Measurements from ENCODE around the gene LCN12.

The LCN12 gene

DNA sequence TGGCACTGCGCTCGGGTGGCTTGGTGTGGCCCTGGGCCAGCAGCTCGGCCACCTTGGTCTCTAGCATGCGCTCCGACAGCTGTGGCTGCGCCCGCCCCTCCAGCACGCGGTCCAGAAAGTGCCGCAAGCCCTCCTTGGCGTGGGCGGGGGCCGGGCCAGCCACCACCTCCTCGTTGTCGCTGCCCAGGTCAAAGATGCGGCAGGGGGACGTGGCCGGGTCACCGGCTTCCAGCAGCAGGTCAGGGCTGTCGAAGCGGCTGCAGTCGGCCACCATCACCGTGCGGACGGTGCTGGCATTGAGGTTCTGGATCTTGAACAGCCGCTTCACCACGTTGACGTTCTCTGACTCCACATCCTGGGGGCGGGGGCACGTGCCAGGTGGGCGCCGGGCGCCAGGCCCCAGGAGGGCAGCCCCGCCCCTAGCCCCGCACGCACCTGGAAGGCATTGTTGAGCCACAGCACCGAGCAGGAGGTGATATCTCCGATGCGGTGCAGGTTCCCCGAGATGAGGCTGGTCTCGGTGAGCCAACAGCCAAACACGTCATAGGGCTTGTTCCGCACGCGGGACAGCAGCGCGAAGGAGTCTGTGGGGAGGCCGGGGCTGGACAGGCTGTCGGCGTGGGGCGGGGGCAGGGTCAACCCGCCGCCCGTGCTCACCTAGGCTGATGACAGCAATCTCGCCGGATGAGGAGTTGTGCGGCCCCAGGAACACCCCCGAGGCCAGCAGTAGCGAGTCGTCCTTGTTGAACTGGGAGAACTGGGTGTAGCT, 9.8 kb upstream of the LCN12 start:
- TF ChIP-seq, protein P1, sequence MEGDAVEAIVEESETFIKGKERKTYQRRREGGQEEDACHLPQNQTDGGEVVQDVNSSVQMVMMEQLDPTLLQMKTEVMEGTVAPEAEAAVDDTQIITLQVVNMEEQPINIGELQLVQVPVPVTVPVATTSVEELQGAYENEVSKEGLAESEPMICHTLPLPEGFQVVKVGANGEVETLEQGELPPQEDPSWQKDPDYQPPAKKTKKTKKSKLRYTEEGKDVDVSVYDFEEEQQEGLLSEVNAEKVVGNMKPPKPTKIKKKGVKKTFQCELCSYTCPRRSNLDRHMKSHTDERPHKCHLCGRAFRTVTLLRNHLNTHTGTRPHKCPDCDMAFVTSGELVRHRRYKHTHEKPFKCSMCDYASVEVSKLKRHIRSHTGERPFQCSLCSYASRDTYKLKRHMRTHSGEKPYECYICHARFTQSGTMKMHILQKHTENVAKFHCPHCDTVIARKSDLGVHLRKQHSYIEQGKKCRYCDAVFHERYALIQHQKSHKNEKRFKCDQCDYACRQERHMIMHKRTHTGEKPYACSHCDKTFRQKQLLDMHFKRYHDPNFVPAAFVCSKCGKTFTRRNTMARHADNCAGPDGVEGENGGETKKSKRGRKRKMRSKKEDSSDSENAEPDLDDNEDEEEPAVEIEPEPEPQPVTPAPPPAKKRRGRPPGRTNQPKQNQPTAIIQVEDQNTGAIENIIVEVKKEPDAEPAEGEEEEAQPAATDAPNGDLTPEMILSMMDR (IDR thresholded peaks at IDR 0.05; ENCODE audit: insufficient read depth, low read depth, low read length, missing control alignments): no peak
- no peak overlapping the region for H3K4me3 ChIP-seq (ENCODE audit: low read length)
- DNase-seq (ENCODE audit: low read depth): no peak

DNA sequence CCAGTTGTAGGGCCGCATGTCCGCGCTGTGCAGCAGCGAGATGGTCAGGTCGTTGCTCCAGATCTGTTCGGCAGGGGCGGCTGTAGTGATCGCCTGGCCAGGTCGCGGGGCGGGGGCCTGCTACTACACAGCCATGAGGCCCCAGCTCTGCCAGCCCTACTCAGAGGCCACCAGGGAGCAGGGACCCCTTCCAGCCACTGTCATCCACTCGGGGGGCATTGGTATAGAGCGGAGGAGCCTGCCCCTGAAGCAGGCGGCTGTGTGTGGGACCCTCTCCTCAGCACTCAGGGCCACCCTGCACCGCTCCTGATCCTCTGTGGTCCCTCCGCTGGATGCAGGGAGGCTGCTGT, 9.2 kb upstream of the LCN12 start:
- no peak for DNase-seq (ENCODE audit: low read depth)
- peak overlapping the region; percentile 71 for H3K4me3 ChIP-seq (ENCODE audit: low read length)
- TF ChIP-seq, protein P1 (IDR thresholded peaks at IDR 0.05; ENCODE audit: insufficient read depth, low read depth, low read length, missing control alignments): no peak

DNA sequence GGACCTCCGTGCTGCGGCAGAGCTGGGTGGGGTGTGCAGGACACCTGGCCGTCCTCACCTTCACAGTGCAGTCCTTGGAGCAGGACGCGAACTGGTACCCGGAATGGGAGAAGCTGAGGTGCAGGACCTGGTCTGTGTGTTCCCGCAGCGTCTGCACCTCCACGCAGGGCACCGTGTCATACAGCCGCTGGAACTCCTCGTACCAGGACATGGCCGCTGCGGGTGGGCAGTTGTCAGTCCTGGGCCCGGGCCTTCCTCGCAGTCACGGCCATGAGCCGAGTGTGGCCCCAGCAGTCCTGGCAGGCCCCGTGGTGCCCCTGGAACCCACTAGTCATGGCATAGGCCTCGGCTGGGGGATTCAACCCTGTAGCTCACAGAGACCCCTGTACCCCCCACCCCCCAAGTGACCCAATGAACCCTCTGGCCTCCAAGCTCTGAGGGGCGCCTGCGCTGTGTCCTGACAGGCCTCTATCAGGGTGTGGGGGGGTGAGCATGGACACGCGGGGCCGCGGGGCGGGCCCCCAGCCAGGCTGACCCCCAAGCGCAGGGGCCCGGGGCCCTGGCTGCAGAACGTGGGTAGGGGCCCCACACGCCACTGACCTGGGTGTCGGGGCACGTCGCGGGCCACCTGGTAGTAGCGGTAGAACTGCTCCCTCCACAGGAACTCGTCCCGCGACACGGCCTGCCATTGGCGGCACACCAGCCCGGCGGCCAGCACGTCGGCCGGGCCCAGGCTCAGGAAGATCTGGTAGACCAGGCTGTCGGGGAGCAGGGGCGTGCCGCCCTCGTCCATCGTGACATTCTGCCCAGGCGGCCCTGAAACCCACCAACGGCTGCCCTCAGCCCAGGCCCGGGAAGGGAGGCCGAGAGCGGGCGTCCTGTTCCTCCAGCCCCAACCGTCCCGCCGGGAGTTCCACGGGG, 8.5 kb upstream of the LCN12 start:
- DNase-seq (ENCODE audit: low read depth): peak; percentile 42
- H3K4me3 ChIP-seq (ENCODE audit: low read length): peak overlapping the region; percentile 71
- TF ChIP-seq, protein P1 (IDR thresholded peaks at IDR 0.05; ENCODE audit: insufficient read depth, low read depth, low read length, missing control alignments): no peak

DNA sequence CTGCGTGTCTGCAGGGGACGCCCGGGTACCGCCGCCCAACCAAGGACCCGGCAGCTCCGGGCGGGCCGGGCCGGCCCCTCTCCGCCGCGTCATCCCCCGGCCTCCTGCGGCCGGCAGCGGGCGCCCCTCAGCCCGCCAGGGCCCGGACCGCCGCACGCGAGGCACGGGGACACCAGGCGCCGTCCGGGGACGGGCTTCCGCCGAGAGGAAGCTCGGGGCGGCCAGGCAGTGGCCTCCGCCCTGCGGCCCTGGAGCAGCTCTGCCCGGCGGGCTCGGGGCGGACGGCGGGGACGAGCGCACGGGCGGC, 7.9 kb upstream of the LCN12 start:
- TF ChIP-seq, protein P1 (IDR thresholded peaks at IDR 0.05; ENCODE audit: insufficient read depth, low read depth, low read length, missing control alignments): no peak
- H3K4me3 ChIP-seq (ENCODE audit: low read length): peak overlapping the region; percentile 71
- DNase-seq (ENCODE audit: low read depth): peak; percentile 48

DNA sequence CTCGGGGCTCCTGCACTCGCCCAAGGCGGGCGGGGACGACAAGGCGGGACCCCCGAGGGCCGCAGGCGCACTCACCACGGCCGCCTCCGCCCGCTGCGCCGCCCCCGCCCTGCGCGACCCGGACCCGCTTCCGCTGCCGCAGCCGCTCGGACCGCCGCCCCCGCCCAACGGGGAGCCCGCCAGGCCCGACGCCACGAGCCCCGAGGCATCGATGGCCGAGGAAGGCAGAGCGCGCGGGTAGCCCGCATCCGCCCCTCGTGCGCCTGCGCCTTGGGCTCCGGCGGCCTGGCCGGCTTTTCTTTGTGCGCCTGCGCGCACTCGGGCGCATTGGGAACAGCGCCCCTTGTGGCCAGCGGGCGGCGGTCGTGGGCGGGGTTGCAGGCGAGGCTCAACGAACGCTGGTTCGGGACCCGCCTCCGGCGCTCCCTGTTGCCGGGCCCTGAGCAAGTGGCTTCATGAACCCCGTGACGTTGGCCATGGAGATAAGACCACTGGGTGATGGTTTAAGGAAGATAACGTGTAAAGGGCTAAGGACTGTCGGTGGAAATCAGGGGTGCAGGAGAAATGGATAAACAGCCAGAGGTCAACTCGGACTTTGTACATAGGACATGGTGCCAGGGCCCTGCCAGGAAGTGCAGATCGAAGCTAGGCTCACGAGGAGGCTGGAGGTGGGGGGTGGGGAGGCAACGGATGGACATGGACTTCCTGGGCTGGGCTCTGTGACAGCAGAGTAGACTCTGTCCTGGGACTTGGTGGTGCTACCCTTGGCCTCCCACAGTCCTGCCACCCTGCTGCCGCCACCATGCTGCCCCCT, 7.3 kb upstream of the LCN12 start, which contains the start of the genes C8G and FBXW5:
C8G (plus strand) TSS at position 725 of the 814 bp plus-strand sequence; CDS start at position 803, 78 bp downstream.
FBXW5 (minus strand) TSS at position 220 of the 814 bp plus-strand sequence. CDS start 655 bp downstream, outside the sequence.
- DNase-seq (ENCODE audit: low read depth): peak; percentile 91
- TF ChIP-seq, protein P1 (IDR thresholded peaks at IDR 0.05; ENCODE audit: insufficient read depth, low read depth, low read length, missing control alignments): peak; percentile 63
- H3K4me3 ChIP-seq (ENCODE audit: low read length): peak within 1 kb of the TSS; percentile 71

DNA sequence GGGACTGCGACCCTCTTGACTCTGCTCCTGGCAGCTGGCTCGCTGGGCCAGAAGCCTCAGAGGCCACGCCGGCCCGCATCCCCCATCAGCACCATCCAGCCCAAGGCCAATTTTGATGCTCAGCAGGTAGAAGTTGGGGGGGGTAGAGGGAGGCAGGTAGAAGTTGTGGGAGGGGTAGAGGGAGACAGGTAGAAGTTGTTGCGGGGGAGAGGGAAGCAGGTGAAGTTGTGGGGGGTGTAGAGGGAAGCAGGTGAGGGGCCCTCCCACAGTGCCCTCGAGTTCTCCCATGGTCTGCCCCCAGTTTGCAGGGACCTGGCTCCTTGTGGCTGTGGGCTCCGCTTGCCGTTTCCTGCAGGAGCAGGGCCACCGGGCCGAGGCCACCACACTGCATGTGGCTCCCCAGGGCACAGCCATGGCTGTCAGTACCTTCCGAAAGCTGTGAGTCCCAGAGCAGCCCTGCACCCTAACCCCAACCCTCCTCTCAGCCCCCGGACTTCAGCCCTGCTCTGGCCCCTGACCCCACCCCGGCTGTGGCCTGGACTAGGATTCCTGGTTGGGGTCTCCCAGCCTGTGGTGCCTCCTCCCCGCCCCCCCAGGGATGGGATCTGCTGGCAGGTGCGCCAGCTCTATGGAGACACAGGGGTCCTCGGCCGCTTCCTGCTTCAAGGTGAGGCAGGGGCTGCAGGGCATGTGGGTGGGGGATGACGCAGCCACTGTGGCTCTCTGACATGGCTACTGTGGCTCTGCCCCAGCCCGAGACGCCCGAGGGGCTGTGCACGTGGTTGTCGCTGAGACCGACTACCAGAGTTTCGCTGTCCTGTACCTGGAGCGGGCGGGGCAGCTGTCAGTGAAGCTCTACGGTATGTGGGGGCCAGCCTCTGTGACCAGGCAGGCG, 6.5 kb upstream of the LCN12 start:
- no peak overlapping the region for H3K4me3 ChIP-seq (ENCODE audit: low read length)
- TF ChIP-seq, protein P1 (IDR thresholded peaks at IDR 0.05; ENCODE audit: insufficient read depth, low read depth, low read length, missing control alignments): no peak
- DNase-seq (ENCODE audit: low read depth): no peak

All from epithelial cell of esophagus (primary cell).